H1 (cell line): Measurements from ENCODE around the gene TIMP3. TPM values are rescaled to one million over a fixed set of nuclear protein-coding genes. Genes with fewer than 3 reads are reported as not detected.

Experiments
- EP300 ChIP-seq, 2 experiments: IDR thresholded peaks; 1 replicate in 1 of 2; 2 replicates in 1 of 2; pipeline ENCODE4 v1.6.1; 2011 to 2012; ENCODE audit warnings: low read depth in 2 of 2, low read length in 2 of 2, mild to moderate bottlenecking in 2 of 2, borderline replicate concordance in 1 of 2, inconsistent platforms in 1 of 2, moderate library complexity in 1 of 2
- FOSL1 ChIP-seq: IDR thresholded peaks from 2 replicates; pipeline ENCODE4 v1.6.1; 2011; ENCODE audit warnings: mild to moderate bottlenecking, low read depth, low read length, moderate library complexity; ENCODE audit not compliant: insufficient read depth
- POLR2A ChIP-seq, 2 experiments: IDR thresholded peaks; 1 replicate in 1 of 2; 2 replicates in 1 of 2; pipeline ENCODE4 v1.6.1; 2011; ENCODE audit warnings: low read depth in 2 of 2, low read length in 2 of 2, mild to moderate bottlenecking in 2 of 2; ENCODE audit errors: control extremely low read depth in 1 of 2
- SUZ12 ChIP-seq: fragments of 200-600 bp; sonication (generic); IDR thresholded peaks from 2 replicates; pipeline ENCODE4 v1.6.1; 2012; ENCODE audit warnings: mild to moderate bottlenecking, inconsistent platforms, low read length, moderate library complexity, mixed read lengths
- polyA plus RNA-seq, 7 experiments: library from polyadenylated mRNA; depleted of rRNA in 3 of 7; stranded (reverse) in 5 of 7; unstranded in 2 of 7; fragments of >200 nt in 5 of 7; fragments of 200-250 nt in 2 of 7; gene quantifications; 1 replicate in 5 of 7; 2 replicates in 1 of 7; 4 replicates in 1 of 7; pipeline versions ENCODE4 v1.2.1 to v1.2.3, GENCODE V29; 2011 to 2013; ENCODE audit warnings: missing spikeins in 2 of 7, mixed read lengths in 2 of 7
- total RNA-seq: library from RNA; stranded (reverse); fragmentation: NEBNext Ultra II Directional; extraction: Animal tissue kit (Norgen Biotek cat#: 25700); gene quantifications from 2 replicates; pipeline ENCODE4 v1.2.1, GENCODE V29; 2021

The TIMP3 gene
- total and polyA plus RNA-seq, 2 of the 8 experiments (the other 6 are each of a cell fraction or from before 2014, with no cell fraction given) = 1.3 to 4.7 TPM

GRCh38 chr22:32904044-32904443, 102.5 kb downstream of the TIMP3 start (continued):
- TF ChIP-seq EP300 (IDR thresholded peaks at IDR 0.05; ENCODE audit: borderline replicate concordance in 1 of 2, low read depth in 2 of 2, low read length in 2 of 2) = no peak
- TF ChIP-seq FOSL1 = no peak
- TF ChIP-seq POLR2A (IDR thresholded peaks at IDR 0.05; ENCODE audit: control extremely low read depth in 1 of 2, low read depth in 2 of 2, low read length in 2 of 2) = no peak
- TF ChIP-seq SUZ12 = no peak
